Mammary epithelial cell (primary cell): ENCODE data around the gene HNRNPDL.

ENCODE experiments used
- EZH2 ChIP-seq: IDR thresholded peaks from 2 replicates; pipeline ENCODE4 v1.6.1; 2012; ENCODE audit warnings: low read length, inconsistent platforms, borderline replicate concordance
- TF ChIP-seq, protein P1 (sequence below), 2 donors: IDR thresholded peaks in 1 of 2; conservative IDR thresholded peaks in 1 of 2; 2 replicates each; pipeline ENCODE4 v1.5.1; 2011 to 2012; ENCODE audit warnings: inconsistent platforms in 2 of 2, low read length in 2 of 2, mild to moderate bottlenecking in 2 of 2, control low read depth in 1 of 2, low read depth in 1 of 2; ENCODE audit not compliant: insufficient read depth in 1 of 2; ENCODE audit errors: extremely low read depth in 1 of 2

DNA sequence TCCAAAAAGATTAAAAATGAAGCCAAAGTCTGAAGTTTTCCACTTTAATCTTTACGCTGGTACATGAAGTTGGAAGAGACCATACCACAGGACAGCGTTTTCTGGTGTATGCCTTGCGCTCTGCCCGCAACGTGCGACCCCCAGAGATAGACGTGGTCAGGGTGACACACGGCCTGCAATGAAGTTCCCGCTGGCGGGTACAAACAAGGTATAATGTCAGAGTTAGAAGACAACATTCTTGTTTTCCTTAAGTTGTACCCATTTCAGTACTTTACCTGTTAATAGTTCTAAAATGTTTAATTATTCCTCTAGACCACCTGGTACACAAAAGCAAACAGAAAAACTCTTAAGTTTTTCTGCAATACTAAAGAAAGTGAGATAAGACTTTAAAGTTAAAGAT is 4.8 kb downstream of the HNRNPDL start:
- TF ChIP-seq, protein P1, sequence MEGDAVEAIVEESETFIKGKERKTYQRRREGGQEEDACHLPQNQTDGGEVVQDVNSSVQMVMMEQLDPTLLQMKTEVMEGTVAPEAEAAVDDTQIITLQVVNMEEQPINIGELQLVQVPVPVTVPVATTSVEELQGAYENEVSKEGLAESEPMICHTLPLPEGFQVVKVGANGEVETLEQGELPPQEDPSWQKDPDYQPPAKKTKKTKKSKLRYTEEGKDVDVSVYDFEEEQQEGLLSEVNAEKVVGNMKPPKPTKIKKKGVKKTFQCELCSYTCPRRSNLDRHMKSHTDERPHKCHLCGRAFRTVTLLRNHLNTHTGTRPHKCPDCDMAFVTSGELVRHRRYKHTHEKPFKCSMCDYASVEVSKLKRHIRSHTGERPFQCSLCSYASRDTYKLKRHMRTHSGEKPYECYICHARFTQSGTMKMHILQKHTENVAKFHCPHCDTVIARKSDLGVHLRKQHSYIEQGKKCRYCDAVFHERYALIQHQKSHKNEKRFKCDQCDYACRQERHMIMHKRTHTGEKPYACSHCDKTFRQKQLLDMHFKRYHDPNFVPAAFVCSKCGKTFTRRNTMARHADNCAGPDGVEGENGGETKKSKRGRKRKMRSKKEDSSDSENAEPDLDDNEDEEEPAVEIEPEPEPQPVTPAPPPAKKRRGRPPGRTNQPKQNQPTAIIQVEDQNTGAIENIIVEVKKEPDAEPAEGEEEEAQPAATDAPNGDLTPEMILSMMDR (conservative IDR thresholded peaks at IDR 0.05 in 1 of 2, IDR thresholded peaks at IDR 0.05 in 1 of 2; ENCODE audit: extremely low read depth in 1 of 2, insufficient read depth in 1 of 2, low read depth in 1 of 2, low read length in 2 of 2): no peak
- TF ChIP-seq EZH2: no peak
